ENCODE data around the gene ECSCR.

Gene ECSCR

GRCh38 chr5:139457653-139458306, 4.8 kb downstream of the ECSCR start:
- no peak overlapping the region for H3K4me3 ChIP-seq (replicated peaks in 1 of 2; ENCODE audit: low read depth in 2 of 2, low read length in 2 of 2)
- DNase-seq (ENCODE audit: low read depth in 2 of 2), result no peak
- TF ChIP-seq CTCF (IDR thresholded peaks at IDR 0.05; ENCODE audit: low read depth, low read length), result no peak

- DNase-seq (ENCODE audit: low read depth in 2 of 2), result no peak
- TF ChIP-seq CTCF (IDR thresholded peaks at IDR 0.05; ENCODE audit: low read depth, low read length), result no peak
These were observed 5.3 kb downstream of the ECSCR start for GRCh38 chr5:139457241-139457640.

GRCh38 chr5:139456776-139457175, 5.8 kb downstream of the ECSCR start:
- DNase-seq (ENCODE audit: low read depth in 2 of 2), result no peak
- H3K4me3 ChIP-seq (replicated peaks in 1 of 2; ENCODE audit: low read depth in 2 of 2, low read length in 2 of 2), result no peak overlapping the region
- no peak for TF ChIP-seq CTCF (IDR thresholded peaks at IDR 0.05; ENCODE audit: low read depth, low read length)

More at GRCh38 chr5:139457241-139457640, 5.3 kb downstream of the ECSCR start:
- H3K4me3 ChIP-seq (replicated peaks in 1 of 2; ENCODE audit: low read depth in 2 of 2, low read length in 2 of 2), result no peak overlapping the region

- no peak overlapping the region for H3K4me3 ChIP-seq (replicated peaks in 1 of 2; ENCODE audit: low read depth in 2 of 2, low read length in 2 of 2)
- DNase-seq (ENCODE audit: low read depth in 2 of 2), result no peak
- TF ChIP-seq CTCF (IDR thresholded peaks at IDR 0.05; ENCODE audit: low read depth, low read length), result no peak
These were observed 7.8 kb downstream of the ECSCR start for GRCh38 chr5:139454568-139455290.

- no peak overlapping the region for H3K4me3 ChIP-seq (replicated peaks in 1 of 2; ENCODE audit: low read depth in 2 of 2, low read length in 2 of 2)
- no peak for DNase-seq (ENCODE audit: low read depth in 2 of 2)
- TF ChIP-seq CTCF (IDR thresholded peaks at IDR 0.05; ENCODE audit: low read depth, low read length), result no peak
These were observed 8.6 kb downstream of the ECSCR start for GRCh38 chr5:139453683-139454567.

- DNase-seq (ENCODE audit: low read depth in 2 of 2), result no peak
- no peak overlapping the region for H3K4me3 ChIP-seq (replicated peaks in 1 of 2; ENCODE audit: low read depth in 2 of 2, low read length in 2 of 2)
- TF ChIP-seq CTCF (IDR thresholded peaks at IDR 0.05; ENCODE audit: low read depth, low read length), result no peak
These were observed 10.5 kb downstream of the ECSCR start for GRCh38 chr5:139451878-139452660.
